Ascending aorta (tissue), 2 donors: Measurements from ENCODE around the gene CCDC182. TPM values are rescaled to one million over a fixed set of nuclear protein-coding genes. Genes with fewer than 3 reads are reported as not detected.

Source experiments
- DNase-seq, 2 donors: peaks; one replicate each; pipeline ENCODE4 v3.0.0-alpha.2; 2019; ENCODE audit warnings: low spot score in 2 of 2
- H3K27ac ChIP-seq, 2 donors: fragments of 200-600 bp; sonication (generic); one replicate each; pipeline ENCODE4 v1.5.1; 2016 to 2017; ENCODE audit warnings: mild to moderate bottlenecking in 1 of 2
- H3K27me3 ChIP-seq: fragments of 200-600 bp; sonication (generic); one replicate; pipeline ENCODE4 v1.5.1; 2017
- H3K36me3 ChIP-seq, 2 donors: fragments of 200-600 bp; sonication (generic); one replicate each; pipeline ENCODE4 v1.5.1; 2016
- H3K4me1 ChIP-seq, 2 donors: fragments of 200-600 bp; sonication (generic); one replicate each; pipeline ENCODE4 v1.5.1; 2016 to 2017; ENCODE audit warnings: mild to moderate bottlenecking in 1 of 2
- H3K4me3 ChIP-seq, 2 donors: fragments of 200-600 bp; sonication (generic); one replicate each; pipeline ENCODE4 v1.5.1; 2016 to 2017; ENCODE audit warnings: mild to moderate bottlenecking in 1 of 2
- H3K9me3 ChIP-seq, 2 donors: fragments of 200-600 bp; sonication (generic); one replicate each; pipeline ENCODE4 v1.5.1; 2016
- CTCF ChIP-seq, 3 experiments: fragments of 200-600 bp in 2 of 3; fragments of 450-650 bp in 1 of 3; sonication (generic) in 2 of 3; IDR thresholded peaks; one replicate each; pipeline ENCODE4 v1.5.1; 2016 to 2019; ENCODE audit warnings: antibody characterized with exemption in 3 of 3, mild to moderate bottlenecking in 1 of 3, moderate library complexity in 1 of 3
- intact Hi-C: fragments of 100-400 bp; cut with DNase I; formaldehyde crosslinking; loops from one replicate; pipeline ENCODE4 v1.15.1; 2023
- total RNA-seq: library from RNA; depleted of rRNA; stranded (reverse); fragments of >200 nt; gene quantifications from one replicate; pipeline ENCODE4 v1.1.0, GENCODE V29; 2016

Gene CCDC182
- total RNA-seq, 1 donor from 2014 or later, result not detected

GRCh38 chr17:57714665-57715180 lies 30.4 kb downstream of the CCDC182 start:
- Histone ChIP-seq H3K27ac (no peak overlapping the region), H3K27me3 (no peaks in the 10 kb centered on the region), H3K36me3 (no peaks in the 10 kb centered on the region), H3K9me3 (no peaks in the 10 kb centered on the region), H3K4me1 (no peaks in the 10 kb centered on the region), H3K4me3 (no peak overlapping the region)
- no peak for TF ChIP-seq CTCF (IDR thresholded peaks at IDR 0.05)
- peak in 1 of 2 donors; percentile 7 for DNase-seq
- intact Hi-C loops, result no loop called here

GRCh38 chr17:57713140-57713539 lies 32.0 kb downstream of the CCDC182 start:
- H3K4me1 ChIP-seq, result no peaks in the 10 kb centered on the region
- H3K27ac ChIP-seq, result no peak overlapping the region
- no peak for TF ChIP-seq CTCF (IDR thresholded peaks at IDR 0.05)
- intact Hi-C loops, result no loop called here
- H3K4me3 ChIP-seq, result no peak overlapping the region
- peak in 1 of 2 donors; percentile 21 for DNase-seq
- no peaks in the 10 kb centered on the region for H3K36me3 ChIP-seq
- no peaks in the 10 kb centered on the region for H3K9me3 ChIP-seq
- H3K27me3 ChIP-seq, result no peaks in the 10 kb centered on the region

GRCh38 chr17:57708410-57708809 lies 36.7 kb downstream of the CCDC182 start:
- Histone ChIP-seq H3K27me3 (no peaks in the 10 kb centered on the region), H3K4me3 (no peak overlapping the region), H3K36me3 (no peaks in the 10 kb centered on the region), H3K4me1 (no peaks in the 10 kb centered on the region), H3K9me3 (no peaks in the 10 kb centered on the region), H3K27ac (no peak overlapping the region)
- intact Hi-C loops, result no loop called here
- DNase-seq, result peak in 1 of 2 donors; percentile 40
- no peak for TF ChIP-seq CTCF (IDR thresholded peaks at IDR 0.05)

GRCh38 chr17:57707892-57708291 lies 37.2 kb downstream of the CCDC182 start:
- TF ChIP-seq CTCF (IDR thresholded peaks at IDR 0.05), result no peak
- peak in 1 of 2 donors; percentile 49 for DNase-seq
- Histone ChIP-seq H3K9me3 (no peaks in the 10 kb centered on the region), H3K27me3 (no peaks in the 10 kb centered on the region), H3K4me1 (no peaks in the 10 kb centered on the region), H3K27ac (no peak overlapping the region), H3K4me3 (no peak overlapping the region), H3K36me3 (no peaks in the 10 kb centered on the region)
- intact Hi-C loops, result no loop called here

GRCh38 chr17:57706761-57707160 lies 38.3 kb downstream of the CCDC182 start:
- Histone ChIP-seq H3K27ac (no peak overlapping the region), H3K27me3 (no peaks in the 10 kb centered on the region), H3K9me3 (no peaks in the 10 kb centered on the region), H3K4me3 (no peak overlapping the region), H3K4me1 (no peaks in the 10 kb centered on the region), H3K36me3 (no peaks in the 10 kb centered on the region)
- no peak for TF ChIP-seq CTCF (IDR thresholded peaks at IDR 0.05)
- intact Hi-C loops, result no loop called here
- peak in 1 of 2 donors; percentile 39 for DNase-seq
